ENCODE measurements around the gene PDGFC. TPM values are rescaled to one million over a fixed set of nuclear protein-coding genes. Genes with fewer than 3 reads are reported as not detected.

The PDGFC gene, protein sequence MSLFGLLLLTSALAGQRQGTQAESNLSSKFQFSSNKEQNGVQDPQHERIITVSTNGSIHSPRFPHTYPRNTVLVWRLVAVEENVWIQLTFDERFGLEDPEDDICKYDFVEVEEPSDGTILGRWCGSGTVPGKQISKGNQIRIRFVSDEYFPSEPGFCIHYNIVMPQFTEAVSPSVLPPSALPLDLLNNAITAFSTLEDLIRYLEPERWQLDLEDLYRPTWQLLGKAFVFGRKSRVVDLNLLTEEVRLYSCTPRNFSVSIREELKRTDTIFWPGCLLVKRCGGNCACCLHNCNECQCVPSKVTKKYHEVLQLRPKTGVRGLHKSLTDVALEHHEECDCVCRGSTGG
- total RNA-seq (10 to 100 TPM in 4 of 5 donors, 1 to 10 TPM in 1; 5.5 to 39.8 (median 14.7) TPM), polyA plus RNA-seq (10 to 100 TPM in 1 of 3 donors, 1 to 10 TPM in 2; 4.9 to 10.8 (median 5.1) TPM)
- long read RNA-seq, donor 1, partial matches to known transcripts: 0 of 1 reads
- long read RNA-seq, donor 1, other reads (novel, unspliced or antisense): 0 of 1 reads
- long read RNA-seq, donor 2, full-length matches to known transcripts: 3 of 3 reads
- long read RNA-seq, donor 2, partial matches to known transcripts: 0 of 3 reads
- long read RNA-seq, donor 2, other reads (novel, unspliced or antisense): 0 of 3 reads
- long read RNA-seq, donor 3, full-length matches to known transcripts: 3 of 3 reads
- long read RNA-seq, donor 3, partial matches to known transcripts: 0 of 3 reads
- long read RNA-seq, donor 3, other reads (novel, unspliced or antisense): 0 of 3 reads
- long read RNA-seq, donor 4, full-length matches to known transcripts: 1 of 1 reads
- long read RNA-seq, donor 4, partial matches to known transcripts: 0 of 1 reads
- long read RNA-seq, donor 4, other reads (novel, unspliced or antisense): 0 of 1 reads
- long read RNA-seq, donor 5, full-length matches to known transcripts: 4 of 4 reads
- long read RNA-seq, donor 5, partial matches to known transcripts: 0 of 4 reads
- long read RNA-seq, donor 5, other reads (novel, unspliced or antisense): 0 of 4 reads
- long read RNA-seq, donor 6, full-length matches to known transcripts: 4 of 4 reads
- long read RNA-seq, donor 6, partial matches to known transcripts: 0 of 4 reads
- long read RNA-seq, donor 6, other reads (novel, unspliced or antisense): 0 of 4 reads
- long read RNA-seq, donor 7, full-length matches to known transcripts: 5 of 5 reads
- long read RNA-seq, donor 7, partial matches to known transcripts: 0 of 5 reads
- long read RNA-seq, donor 7, other reads (novel, unspliced or antisense): 0 of 5 reads
- long read RNA-seq, donor 8, full-length matches to known transcripts: 2 of 2 reads
- long read RNA-seq, donor 8, partial matches to known transcripts: 0 of 2 reads
- long read RNA-seq, donor 8, other reads (novel, unspliced or antisense): 0 of 2 reads
- long read RNA-seq, donor 9: 0 reads
- long read RNA-seq, donor 10, full-length matches to known transcripts: 3 of 3 reads
- long read RNA-seq, donor 10, partial matches to known transcripts: 0 of 3 reads
- long read RNA-seq, donor 10, other reads (novel, unspliced or antisense): 0 of 3 reads

DNA sequence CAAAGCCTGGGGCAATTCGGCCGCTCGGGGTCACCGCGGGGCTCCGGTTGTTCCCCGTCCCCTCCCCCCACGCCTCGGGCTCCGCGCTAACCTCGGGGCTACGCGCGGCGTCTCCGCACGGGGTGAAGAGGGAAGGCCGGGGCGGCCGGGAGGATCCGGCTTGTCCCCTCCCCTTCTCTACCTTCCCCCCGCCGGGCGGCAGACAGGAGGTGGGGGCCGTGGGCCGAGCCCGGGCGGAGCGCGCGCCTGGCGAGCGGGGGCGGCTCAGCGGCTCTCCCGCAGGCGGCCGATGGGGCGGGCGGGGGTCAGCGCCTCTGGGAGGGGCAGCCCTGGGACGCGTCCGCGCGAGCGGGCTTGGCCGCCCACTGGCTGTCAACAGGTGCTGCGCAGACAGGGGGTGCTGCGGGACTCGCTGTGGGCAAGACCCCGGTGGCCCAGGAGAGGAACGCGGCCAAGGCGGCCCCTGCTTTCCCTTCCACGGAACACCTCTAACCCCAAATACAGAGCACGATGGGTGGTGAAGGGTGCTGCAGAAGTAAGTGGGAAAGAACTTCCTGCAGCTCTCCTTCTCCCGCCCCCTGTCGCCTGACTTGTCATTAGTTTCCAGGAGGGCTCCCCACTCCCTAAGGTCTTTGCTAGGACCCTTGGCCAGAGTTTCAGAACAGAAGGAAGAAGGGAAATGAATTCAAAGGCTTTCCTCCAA, at the start of gene PDGFC:
TSS of gene PDGFC (minus strand) at position 124 of the 703 bp plus-strand sequence. CDS start 896 bp downstream, outside the sequence.
- WGBS, 5 donors: 0 to 3% (median 2%) methylated on average over 6 to 60 of the region's 60 CpGs
- intact Hi-C loops (cut with DNase I; ENCODE audit: low total_unique reads): no loop called here
- H3K27ac ChIP-seq: peak within 1 kb of the TSS; percentile 89 to 97 (median 95)

GRCh38 chr4:157020882-157021281, 49.3 kb upstream of the PDGFC start:
- TF ChIP-seq POLR2AphosphoS5 (IDR thresholded peaks at IDR 0.05) (no peak), CTCF (IDR thresholded peaks at IDR 0.05) (no peak), EP300 (IDR thresholded peaks at IDR 0.05) (no peak), POLR2A (IDR thresholded peaks at IDR 0.05) (no peak)
- intact Hi-C loops (cut with DNase I; ENCODE audit: low total_unique reads): no loop called here
- H3K27ac ChIP-seq: no peak overlapping the region
- H3K4me3 ChIP-seq: no peak overlapping the region
- no peak for DNase-seq
- H3K9me3 ChIP-seq: no peaks in the 10 kb centered on the region
- 85 to 100% (median 92%) methylated on average over 1 of the region's 1 CpG for WGBS, 5 donors
- no peaks in the 10 kb centered on the region for H3K4me1 ChIP-seq
- no peaks in the 10 kb centered on the region for H3K27me3 ChIP-seq
- H3K36me3 ChIP-seq: no peaks in the 10 kb centered on the region

More for the DNA sequence above, at the start of gene PDGFC:
- Histone ChIP-seq H3K27me3 (no peaks in the 10 kb centered on the region), H3K4me3 (peak within 1 kb of the TSS; percentile 62 to 75 (median 72)), H3K9me3 (no peaks in the 10 kb centered on the region), H3K36me3 (no peaks in the 10 kb centered on the region), H3K4me1 (peaks cover 15 to 48% (median 32%) of the 10 kb centered on the region in 4 donors)
- TF ChIP-seq POLR2AphosphoS5 (IDR thresholded peaks at IDR 0.05) (peak in 2 of 3 donors; percentile 44 to 63), POLR2A (IDR thresholded peaks at IDR 0.05) (no peak), CTCF (IDR thresholded peaks at IDR 0.05) (peak in 4 of 7 experiments; percentile 24 to 62 (median 34)), EP300 (IDR thresholded peaks at IDR 0.05) (no peak)
- DNase-seq: peak; percentile 75 to 92

- WGBS, 5 donors: 78 to 87% (median 83%) methylated on average over 3 of the region's 3 CpGs
- no peaks in the 10 kb centered on the region for H3K27me3 ChIP-seq
- no peaks in the 10 kb centered on the region for H3K9me3 ChIP-seq
- H3K4me1 ChIP-seq: no peaks in the 10 kb centered on the region
- H3K4me3 ChIP-seq: no peak overlapping the region
- H3K36me3 ChIP-seq: no peaks in the 10 kb centered on the region
- no peak overlapping the region for H3K27ac ChIP-seq
- no peak for DNase-seq
- intact Hi-C loops (cut with DNase I; ENCODE audit: low total_unique reads): no loop called here
- TF ChIP-seq EP300 (IDR thresholded peaks at IDR 0.05) (no peak), POLR2AphosphoS5 (IDR thresholded peaks at IDR 0.05) (no peak), POLR2A (IDR thresholded peaks at IDR 0.05) (no peak), CTCF (IDR thresholded peaks at IDR 0.05) (no peak)
These were observed 47.4 kb upstream of the PDGFC start for GRCh38 chr4:157018920-157019490.

Measured in stomach (tissue), 19 donors.